ENCODE measurements around the gene LYAR.
A peak's percentile ranks its signal among the peaks of the same experiment; 100 is the strongest.
"Not testable (repeated sequence)": the region's sequence is repeated elsewhere in the genome, so short reads cannot be mapped to it uniquely, and the experiment has no call there.

Gene LYAR

GRCh38 chr4:4259484-4260100, 30.4 kb downstream of the LYAR start:
- no peak for DNase-seq

DNA sequence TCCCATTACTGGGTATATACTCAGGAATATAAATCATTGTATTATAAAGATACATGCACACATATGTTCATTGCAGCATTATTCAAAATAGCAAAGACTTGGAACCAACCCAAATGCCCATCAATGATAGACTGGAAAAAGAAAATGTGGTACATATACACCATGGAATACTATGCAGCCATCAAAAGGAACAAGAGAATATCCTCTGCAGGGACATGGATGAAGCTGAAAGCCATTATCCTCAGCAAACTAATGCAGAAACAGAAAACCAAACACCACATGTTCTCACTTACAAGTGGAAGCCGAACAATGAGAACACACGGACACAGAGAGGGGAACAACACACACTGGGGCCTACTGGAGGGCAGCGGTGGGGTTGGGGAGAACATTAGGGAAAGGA, 32.2 kb downstream of the LYAR start:
- DNase-seq = not testable (repeated sequence)

GRCh38 chr4:4256799-4257198, 33.2 kb downstream of the LYAR start:
- DNase-seq = peak in 1 of 2 experiments; percentile 2

DNA sequence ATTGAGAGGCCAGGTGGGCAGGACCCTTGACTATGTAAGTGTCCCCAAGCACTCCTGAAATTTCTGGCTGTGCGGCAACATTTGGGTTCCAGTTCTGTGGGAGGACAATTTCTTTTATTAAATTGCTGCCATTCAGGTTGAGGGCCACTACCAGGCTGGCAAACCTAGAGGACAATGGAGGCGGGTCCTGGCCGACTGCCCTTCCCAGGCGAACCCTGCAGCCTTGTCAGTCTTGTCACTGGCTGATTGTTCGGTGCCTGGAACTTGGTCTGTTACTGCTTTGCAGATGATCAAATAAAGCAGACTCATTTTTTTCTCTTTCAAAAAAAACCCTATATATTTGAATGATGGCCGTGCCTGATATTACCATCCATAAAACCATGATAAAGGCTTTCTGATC, 35.3 kb downstream of the LYAR start:
- no peak for DNase-seq

- peak in 1 of 2 experiments; percentile 8 for DNase-seq
These were observed 35.8 kb downstream of the LYAR start for GRCh38 chr4:4254199-4254598.

- DNase-seq = no peak
These were observed 40.1 kb downstream of the LYAR start for GRCh38 chr4:4249866-4250265.

DNA sequence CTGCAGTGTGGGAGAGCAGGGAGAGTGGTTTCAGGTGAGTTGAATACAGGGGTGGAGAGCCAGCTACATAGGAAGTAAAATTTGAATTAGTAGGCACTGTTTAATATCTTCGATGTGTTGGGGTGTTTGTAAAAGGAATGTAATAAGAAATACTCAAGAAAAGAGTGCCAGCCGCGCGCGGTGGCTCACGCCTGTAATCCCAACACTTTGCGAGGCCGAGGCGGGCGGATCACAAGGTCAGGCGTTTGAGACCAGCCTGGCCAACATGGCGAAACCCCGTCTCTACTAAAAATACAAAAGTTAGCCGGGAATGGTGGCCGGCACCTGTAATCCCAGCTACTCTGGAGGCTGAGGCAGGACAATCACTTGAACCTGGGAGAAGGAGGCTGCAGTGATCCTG, 40.6 kb downstream of the LYAR start:
- DNase-seq = not testable (repeated sequence)

DNA sequence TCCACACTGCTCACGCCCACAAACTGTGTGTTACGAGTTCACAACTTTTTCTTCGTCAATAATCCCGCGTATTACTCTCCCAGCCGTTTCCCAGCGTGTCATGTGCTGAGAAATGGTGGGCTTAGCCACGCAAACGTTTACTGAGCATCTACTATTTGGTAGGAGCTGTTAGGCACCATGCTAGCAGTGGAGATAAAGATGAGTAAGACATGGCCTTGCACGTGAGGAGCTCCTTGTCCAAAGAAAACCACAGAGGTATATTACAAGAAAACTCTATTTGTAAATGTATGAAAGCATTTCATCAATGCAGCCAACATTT, 41.1 kb downstream of the LYAR start:
- DNase-seq = no peak

DNA sequence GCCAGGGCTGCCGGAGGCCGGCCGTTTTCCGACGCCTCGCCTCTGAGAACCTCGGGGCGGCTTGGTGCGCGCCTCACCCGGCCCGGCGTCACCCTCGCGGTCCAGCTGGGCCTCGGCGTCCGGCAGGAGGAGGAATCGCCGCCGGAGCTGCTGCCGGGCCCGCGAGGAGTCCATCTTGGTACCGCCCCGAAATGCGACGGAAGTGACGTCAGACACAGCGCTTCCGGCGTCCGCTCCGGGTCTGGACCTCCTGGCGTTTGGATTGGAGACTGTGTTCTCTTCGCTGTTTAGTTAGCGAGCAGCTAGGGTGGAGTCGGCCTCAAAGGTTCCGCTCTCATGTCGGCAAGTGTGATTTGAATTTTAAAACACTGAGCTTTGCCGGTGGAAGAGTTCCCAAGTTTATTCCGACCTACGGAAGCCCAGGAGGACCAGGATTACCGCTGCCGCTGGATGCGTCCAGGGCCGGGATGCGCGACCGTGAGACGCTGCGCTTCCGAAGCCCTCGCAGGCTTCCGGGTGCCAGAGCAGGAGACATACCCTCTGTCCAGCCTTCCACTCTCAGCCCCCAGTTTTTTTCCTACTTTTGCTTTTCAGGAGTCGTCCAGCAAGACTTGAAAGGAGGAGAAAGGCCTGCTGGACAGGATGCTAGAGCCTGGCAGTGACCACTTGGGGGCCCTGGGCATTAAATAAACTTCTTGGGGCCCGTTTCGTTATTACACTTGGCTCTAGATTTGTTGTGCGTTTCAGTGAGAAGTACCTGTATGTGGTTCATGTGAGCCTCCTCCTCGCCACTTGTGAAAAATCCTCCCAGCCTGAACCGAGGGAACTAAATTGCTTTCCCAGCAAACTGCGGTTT, 41.7 kb downstream of the LYAR start, which contains the start of gene TMEM128:
TMEM128 (minus strand) TSS at position 195 of the 856 bp plus-strand sequence; CDS start at position 174, 21 bp downstream.
- DNase-seq = peak; percentile 72 to 74

- DNase-seq = no peak
These were observed 42.3 kb downstream of the LYAR start for GRCh38 chr4:4247696-4248028.

GRCh38 chr4:4245172-4245571, 44.8 kb downstream of the LYAR start:
- DNase-seq = no peak

DNA sequence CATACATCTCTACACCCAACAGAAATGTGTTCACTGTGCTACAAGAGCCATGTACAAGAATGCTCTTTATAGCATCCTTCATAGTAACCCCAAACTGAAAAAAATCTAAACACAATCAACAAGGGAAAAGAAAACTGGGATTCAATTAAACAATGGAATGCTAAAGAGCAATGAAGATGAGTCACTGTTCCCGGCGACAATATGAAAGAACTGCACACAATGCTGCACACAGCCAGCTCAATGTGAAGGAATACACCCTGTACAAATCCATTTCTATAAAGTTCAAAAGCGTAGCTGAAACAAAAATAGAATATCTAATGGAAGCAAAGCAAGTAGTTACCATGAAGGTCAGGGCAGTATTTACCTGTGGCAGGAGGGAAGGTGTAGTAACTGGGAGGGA, 50.4 kb downstream of the LYAR start:
- not testable (repeated sequence) for DNase-seq

GRCh38 chr4:4233610-4234009, 56.3 kb downstream of the LYAR start:
- DNase-seq = no peak

GRCh38 chr4:4228356-4228668, 61.6 kb downstream of the LYAR start:
- DNase-seq = no peak

- no peak for DNase-seq
These were observed 62.2 kb downstream of the LYAR start for GRCh38 chr4:4227510-4228355.

- no peak for DNase-seq
These were observed 63.1 kb downstream of the LYAR start, which contains the start of gene OTOP1 for GRCh38 chr4:4226606-4227438. OTOP1 (minus strand) TSS chr4:4226929; CDS start chr4:4226864, 65 bp downstream.

DNA sequence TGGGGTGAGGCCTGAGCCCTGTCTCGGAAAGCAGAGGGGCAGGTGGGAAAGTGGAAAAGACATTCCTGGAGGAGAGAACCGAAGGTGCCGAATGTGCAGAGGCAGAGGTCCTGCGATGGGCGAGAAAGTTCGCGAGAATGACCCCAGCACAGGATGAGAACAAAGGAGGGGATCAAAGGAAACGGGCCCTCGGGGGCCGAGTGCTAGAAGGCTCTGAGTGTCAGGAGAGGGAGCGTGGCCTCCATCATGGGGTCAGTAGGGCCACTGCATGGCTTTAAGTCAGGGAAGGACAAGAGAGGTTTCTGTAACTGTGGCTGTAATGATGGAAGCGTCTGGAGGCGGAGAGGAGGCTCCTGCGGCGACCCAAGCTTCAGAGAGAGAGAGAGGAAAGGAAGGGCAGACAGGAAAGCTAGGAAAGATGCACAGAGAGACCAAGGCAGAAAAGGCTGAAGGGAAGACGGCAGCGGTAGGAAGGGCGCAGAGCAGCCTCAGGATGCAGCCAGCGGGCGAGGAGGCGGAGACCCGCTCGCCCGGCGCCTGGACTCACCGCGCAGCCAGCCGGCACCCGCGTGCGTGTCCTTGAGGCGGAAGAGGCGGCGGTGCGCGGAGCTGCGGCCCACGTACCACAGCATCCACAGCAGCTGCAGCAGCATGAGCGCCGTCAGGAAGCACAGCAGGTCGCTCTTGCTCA, 63.9 kb downstream of the LYAR start:
- DNase-seq = no peak
